NCI-H82 treated with DMSO at 0.1 percent for 48 hours (cell line): ENCODE measurements around the gene UBE2F.
"Not testable (repeated sequence)": the region's sequence is repeated elsewhere in the genome, so short reads cannot be mapped to it uniquely, and the experiment has no call there.

Experiments
- DNase-seq: peaks from one replicate; lab custom pipeline; 2025; ENCODE audit not compliant: unreplicated experiment; lab: John Stamatoyannopoulos, UW

UBE2F gene

GRCh38 chr2:237978058-237978712 is 11.4 kb downstream of the UBE2F start:
- no peak for DNase-seq

- DNase-seq: no peak
Measured at GRCh38 chr2:237979331-237979730, 12.5 kb downstream of the UBE2F start.

GRCh38 chr2:237980087-237980486 is 13.3 kb downstream of the UBE2F start:
- DNase-seq: no peak

GRCh38 chr2:237980751-237981150 is 13.9 kb downstream of the UBE2F start:
- DNase-seq: no peak

- not testable (repeated sequence) for DNase-seq
Measured at GRCh38 chr2:237981621-237982020, 14.8 kb downstream of the UBE2F start.

GRCh38 chr2:237982039-237982725 is 15.4 kb downstream of the UBE2F start:
- DNase-seq: no peak

- no peak for DNase-seq
Measured at GRCh38 chr2:237983922-237984321, 17.1 kb downstream of the UBE2F start.

GRCh38 chr2:237987268-237987667 is 20.5 kb downstream of the UBE2F start:
- no peak for DNase-seq

- DNase-seq: no peak
Measured at GRCh38 chr2:237993701-237994100, 26.9 kb downstream of the UBE2F start.

- peak; percentile 100 for DNase-seq
Measured at GRCh38 chr2:237995036-237995435, 28.2 kb downstream of the UBE2F start.

- DNase-seq: peak; percentile 36
Measured at GRCh38 chr2:237996021-237996593, 29.3 kb downstream of the UBE2F start.

GRCh38 chr2:237997521-237997920 is 30.7 kb downstream of the UBE2F start:
- DNase-seq: no peak

- no peak for DNase-seq
Measured at GRCh38 chr2:237998530-237998929, 31.7 kb downstream of the UBE2F start.

- DNase-seq: no peak
Measured at GRCh38 chr2:238003234-238004031, 36.6 kb downstream of the UBE2F start.

GRCh38 chr2:238004077-238004830 is 37.4 kb downstream of the UBE2F start:
- DNase-seq: no peak

- no peak for DNase-seq
Measured at GRCh38 chr2:238005528-238005927, 38.7 kb downstream of the UBE2F start.

GRCh38 chr2:238006510-238006909 is 39.7 kb downstream of the UBE2F start:
- no peak for DNase-seq

GRCh38 chr2:238007924-238008323 is 41.1 kb downstream of the UBE2F start:
- DNase-seq: no peak

- no peak for DNase-seq
Measured at GRCh38 chr2:238009563-238009962, 42.7 kb downstream of the UBE2F start.

- DNase-seq: no peak
Measured at GRCh38 chr2:238010572-238010971, 43.8 kb downstream of the UBE2F start.

- DNase-seq: no peak
Measured at GRCh38 chr2:238013806-238014205, 47.0 kb downstream of the UBE2F start.
